Measurements from ENCODE around the gene TRPV5.

The TRPV5 gene

DNA sequence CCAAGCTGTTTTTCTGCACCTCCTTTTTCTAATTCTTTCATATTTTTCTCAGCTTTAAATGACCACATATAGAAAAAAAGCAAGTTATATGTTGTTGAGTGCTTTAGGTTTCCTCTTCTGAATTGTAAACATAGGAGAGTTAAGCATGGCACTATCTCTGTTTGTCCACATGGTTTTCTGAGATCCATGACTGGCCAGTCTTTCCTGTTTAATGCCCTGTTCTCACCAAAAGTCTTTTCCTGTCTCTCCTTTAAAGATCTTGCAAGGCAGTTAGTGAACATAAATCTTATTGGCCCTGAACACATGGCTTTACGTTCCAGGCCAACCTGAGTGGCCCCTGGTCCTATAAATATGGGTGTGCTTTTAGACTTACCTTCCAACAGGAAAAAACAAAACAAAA is 19.4 kb downstream of the TRPV5 start:
- DNase-seq, result no peak
- intact Hi-C loops (cut with DNase I), result no loop called here

DNA sequence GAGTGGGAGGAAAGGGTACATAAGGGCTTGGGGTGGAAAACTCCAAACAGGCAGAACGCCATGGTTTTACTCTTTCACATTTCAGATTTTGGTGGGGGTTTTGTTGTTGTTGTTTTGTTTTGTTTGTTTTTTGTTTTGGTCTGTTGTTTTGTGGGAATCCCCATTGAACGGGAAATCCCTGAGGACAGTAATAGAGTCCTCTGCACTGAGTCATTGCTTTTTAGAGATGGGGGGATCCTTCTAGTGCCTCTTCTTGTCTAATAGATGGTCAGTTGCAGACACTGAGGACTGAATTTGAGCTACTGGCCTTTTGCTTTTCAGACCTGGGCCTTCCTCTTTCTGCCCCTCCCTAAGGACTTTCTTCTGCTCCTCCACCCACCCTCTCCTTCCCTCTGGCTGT is 20.0 kb downstream of the TRPV5 start:
- intact Hi-C loops (cut with DNase I), result no loop called here
- DNase-seq, result no peak

DNA sequence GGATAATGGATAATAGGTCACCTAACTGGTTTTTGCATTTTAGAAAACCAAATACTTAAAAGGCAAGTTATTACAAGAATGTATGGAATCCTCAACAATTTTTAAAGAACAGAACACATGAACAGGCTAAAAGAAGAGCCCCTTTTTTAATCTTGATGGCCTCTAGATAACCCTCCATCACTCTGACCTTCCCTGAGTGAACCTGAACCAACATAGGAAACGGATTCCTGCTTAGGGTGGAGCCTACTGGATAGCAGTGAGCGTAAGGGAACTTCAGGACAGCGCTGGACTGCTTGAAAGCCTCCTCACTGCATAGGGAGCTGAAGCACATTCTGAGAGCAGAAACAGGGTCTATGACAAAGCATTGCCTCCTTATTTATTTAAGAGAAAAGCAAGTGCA is 20.5 kb downstream of the TRPV5 start:
- no peak for DNase-seq
- intact Hi-C loops (cut with DNase I), result no loop called here

DNA sequence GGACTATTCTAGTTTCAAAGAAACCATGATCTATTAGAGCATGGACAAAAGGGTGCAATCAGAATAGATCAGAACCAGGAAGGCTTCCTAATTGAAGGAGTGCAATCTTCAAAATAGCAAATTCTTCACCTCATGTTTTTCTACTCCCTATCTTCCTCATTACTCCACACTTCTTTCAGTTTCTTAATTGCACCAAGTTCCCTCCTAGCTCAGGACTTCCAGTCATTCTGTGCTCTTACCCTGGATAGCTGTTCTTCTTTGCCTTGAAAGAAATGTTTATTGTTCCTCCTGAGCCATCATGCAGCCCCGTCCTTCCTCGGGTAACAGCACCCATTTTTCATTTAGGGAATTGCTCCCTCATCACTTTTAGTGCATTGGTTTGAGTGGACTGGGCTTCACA is 23.1 kb downstream of the TRPV5 start:
- intact Hi-C loops (cut with DNase I), result no loop called here
- no peak for DNase-seq

DNA sequence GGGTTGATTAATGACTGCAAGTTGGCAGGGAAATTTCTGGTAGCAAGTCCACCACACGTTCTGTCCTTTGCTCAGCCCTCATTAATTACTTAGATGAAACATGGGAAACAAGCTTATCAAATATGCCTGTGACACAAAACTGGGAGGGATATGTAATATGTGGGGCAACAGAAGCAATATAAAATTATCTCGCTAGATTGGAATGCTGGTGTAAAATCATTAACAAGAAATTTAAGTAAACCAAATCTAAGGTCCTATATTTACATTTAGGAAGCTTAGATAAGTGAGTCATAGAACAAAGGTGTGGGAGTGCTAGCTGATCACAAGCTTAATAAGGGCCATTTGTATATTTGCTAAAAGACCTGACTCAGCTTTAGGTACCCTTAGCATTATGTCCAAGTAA is 23.5 kb downstream of the TRPV5 start:
- DNase-seq, result no peak
- intact Hi-C loops (cut with DNase I), result no loop called here

DNA sequence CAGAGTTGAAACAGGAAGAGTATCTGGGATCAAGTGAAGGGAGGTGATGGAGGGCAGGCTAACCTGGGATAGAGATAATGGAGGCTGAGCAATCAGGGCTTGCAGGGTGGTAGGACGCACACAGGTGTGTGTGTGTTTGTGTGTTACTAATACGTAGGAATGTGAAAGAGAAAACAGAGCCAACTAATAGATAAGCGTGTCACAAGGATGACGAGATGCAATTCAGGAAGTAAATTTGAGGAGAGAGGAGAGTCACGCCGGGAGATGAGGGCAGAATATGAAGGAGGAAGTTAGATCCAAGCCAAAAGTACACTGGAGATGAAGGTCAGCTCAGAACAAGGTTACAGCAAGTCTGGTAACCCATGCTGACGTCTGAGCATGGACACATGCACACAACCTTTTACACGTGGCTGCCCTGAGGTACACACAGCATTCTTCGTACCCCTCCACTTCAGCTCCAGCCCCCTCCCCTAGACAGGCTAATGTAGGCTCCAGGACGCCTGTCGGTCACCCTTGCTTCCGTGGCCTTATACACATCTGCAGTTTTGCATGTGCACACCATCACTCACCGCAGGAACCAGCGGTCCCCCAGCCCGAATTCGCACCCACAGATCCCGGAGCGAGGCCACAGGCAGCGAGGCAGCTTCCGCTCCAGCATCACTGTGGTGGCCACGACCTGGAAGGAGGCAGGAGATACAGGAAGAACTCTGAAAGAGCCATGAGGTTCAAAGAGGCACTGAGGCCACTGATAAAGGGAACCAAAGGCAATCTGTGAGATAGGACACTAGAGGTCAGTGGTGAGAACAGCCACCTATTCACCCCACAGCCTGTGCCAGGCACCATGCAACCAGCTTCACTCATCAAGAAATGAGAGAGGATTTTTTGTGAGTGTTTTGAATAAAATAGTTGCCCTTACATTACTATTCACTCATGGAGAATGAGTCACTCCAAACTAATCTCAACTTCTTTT is 24.3 kb downstream of the TRPV5 start:
- DNase-seq, result peak in 11 of 42 donors; percentile 11 to 39 (median 16)
- intact Hi-C loops (cut with DNase I), result no loop called here

DNA sequence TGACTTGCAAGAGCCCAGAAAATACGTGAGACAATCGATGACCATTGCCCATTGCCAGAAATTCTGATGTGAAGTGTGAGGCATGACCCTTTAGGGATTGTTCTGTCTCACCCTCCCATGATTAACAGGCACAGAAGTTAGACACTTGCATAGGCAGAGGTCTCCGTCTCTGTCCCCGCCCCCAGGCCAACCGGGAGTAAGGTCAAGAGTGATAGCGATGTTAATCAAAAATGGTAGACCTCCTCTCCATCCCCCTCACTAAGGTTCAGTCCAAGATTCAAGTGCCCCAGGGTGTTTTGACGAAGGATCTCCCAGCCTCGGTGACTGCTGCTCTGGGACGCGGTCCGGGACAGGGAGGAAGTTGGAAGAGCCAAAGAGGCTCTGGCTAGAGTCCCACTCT is 25.3 kb downstream of the TRPV5 start:
- no peak for DNase-seq
- intact Hi-C loops (cut with DNase I), result no loop called here

DNA sequence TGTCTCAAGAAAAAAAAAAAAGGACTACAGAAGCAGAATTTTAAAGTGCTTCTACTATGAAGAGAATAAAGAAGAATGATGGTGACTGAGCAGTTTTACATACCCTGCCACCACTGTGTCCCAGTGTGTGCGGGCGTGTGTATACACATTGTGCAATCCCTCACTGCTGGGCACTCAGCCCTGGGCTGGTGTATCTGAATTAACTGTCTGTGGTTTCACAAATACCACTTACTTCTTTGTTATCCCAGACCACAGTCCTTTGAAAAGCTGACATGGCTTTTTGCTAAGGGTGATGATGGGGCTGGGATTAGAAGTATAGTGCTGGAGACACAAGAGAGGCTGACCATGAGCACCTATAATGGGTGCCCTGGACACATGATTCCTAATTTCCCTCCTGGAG is 26.9 kb downstream of the TRPV5 start:
- no peak for DNase-seq
- intact Hi-C loops (cut with DNase I), result no loop called here

DNA sequence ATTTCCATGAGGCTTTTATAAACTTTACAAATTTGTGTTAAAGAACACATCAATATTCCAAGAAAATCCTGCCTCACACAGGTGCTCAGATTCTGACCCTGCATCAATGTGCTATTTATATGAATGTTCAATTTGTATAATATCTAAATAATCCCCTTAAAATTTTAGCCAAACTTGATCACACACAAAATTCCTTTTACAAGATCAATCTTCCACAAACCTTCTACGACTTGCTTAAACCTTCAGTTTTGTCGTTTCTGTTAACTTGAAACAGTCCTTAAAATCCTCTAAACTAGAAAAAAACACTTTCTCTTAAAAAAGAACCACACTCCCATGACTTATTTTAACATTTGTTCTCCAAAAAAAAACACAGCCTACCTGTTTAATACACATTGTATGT is 27.8 kb downstream of the TRPV5 start:
- intact Hi-C loops (cut with DNase I), result no loop called here
- no peak for DNase-seq

DNA sequence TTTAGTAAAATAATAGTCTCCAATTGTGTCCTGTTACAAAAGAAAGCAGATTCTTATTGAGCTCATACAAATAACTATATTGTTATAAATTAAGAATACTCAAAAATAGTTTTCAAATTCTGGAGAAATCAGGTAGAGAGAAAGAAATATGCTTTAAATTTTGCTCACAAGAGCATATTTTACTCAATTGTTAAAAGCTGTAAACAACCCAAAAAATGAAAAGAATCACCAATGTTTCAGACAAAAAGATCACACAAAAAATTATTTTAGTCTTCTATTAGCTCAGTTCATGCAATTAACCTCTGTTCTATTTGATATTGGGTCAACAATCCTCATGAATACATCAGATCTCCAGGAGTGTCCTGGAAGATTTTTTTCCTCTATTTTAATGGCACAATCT is 29.4 kb downstream of the TRPV5 start:
- intact Hi-C loops (cut with DNase I), result no loop called here
- no peak for DNase-seq

DNA sequence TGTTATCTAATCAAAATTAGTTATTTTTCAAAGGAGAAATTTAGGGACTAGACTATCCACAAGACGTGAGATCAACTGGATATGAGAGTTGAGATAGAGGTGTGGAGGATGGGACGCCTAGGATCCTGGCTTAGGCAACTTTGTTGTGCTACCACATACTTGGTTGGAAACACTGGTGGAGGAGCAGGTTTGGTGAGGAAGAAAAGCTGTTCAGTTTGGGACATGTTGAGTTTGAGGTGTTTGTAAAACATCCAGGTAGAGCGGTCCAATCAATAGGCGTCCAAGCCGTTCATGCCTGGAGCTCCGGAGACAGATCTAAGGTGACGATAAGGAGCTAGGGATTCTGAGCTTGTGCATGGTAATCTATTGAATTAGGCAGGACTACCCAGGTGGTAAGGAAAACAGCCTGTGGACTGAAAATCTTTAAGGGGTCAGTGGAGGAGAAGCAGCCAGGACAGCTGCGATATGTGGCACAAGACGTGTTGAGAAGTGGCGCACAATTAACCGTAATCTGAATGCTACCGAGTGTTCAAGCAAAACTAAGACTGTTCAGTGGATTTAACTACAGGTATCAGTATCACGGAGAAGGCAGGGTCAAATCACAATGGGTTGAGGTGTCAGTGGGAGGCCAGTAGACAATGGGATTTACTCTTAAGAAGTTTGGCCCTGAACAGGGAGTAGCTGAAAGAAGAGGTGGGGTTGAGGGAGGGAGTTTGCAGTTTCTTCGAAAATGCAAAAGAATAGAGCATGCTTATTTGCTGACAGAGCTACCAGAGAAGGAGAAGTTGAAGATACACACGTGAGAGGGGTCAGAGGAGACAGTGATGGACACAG is 31.9 kb downstream of the TRPV5 start:
- intact Hi-C loops (cut with DNase I), result no loop called here
- DNase-seq, result peak in 1 of 42 donors; percentile 19

DNA sequence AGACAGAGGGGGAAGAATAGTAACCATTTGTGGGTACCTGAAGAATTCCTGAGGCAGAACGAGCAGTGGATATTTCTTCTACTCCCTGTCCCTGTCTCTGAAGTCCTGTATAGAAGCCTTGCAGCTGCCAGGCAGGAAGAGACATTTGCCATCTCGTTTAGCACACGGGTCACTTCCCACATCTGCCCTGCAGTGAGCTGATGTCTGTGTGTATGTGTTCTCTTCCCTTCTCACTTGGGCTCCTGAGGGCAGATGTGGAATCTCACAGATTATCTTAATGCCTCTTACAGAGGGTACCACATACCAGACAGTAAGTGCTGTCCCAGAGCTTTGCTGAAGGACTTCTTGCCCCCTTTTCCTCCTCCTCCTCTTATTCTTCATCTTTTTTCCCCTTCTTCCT is 33.9 kb downstream of the TRPV5 start:
- intact Hi-C loops (cut with DNase I), result no loop called here
- no peak for DNase-seq

DNA sequence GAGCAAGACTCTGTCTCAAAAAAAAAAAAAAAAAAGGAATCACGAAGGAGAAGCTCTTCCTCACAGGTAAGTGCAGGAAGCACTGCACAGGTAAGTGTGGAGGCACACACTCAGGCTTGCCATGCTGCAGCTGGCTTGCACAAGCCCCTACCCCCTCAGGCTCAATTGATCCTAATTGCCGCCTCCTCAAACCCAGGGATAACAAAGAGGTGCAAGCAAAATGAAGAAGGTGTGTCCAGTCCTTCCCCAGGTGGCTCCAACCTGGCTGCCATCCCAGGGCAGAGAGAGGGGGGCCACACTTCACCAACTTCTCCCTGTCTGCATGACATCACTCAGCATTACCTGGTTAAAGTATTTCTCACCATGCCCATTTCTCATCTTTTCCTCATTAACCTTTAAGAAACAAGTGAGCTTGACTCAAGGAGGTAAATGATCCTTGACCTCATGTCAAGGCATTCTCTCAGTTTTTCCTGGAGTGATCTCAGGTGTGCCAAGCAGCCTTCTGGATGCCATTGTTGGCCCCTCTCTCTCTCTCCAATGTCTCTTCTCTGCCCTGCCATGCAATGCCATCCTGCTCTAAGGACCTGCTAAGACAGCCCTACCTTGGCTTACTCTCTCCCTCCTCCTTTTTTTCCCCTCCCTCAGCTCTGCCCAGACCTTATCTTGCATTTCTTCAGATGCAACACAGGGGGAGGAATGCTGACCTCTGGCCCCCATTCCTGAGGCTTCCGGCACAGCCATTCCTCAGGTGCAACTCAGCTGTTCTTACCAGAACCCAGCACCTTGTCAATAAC is 35.0 kb downstream of the TRPV5 start:
- intact Hi-C loops (cut with DNase I), result no loop called here
- peak in 2 of 42 donors; percentile 7 to 26 for DNase-seq

DNA sequence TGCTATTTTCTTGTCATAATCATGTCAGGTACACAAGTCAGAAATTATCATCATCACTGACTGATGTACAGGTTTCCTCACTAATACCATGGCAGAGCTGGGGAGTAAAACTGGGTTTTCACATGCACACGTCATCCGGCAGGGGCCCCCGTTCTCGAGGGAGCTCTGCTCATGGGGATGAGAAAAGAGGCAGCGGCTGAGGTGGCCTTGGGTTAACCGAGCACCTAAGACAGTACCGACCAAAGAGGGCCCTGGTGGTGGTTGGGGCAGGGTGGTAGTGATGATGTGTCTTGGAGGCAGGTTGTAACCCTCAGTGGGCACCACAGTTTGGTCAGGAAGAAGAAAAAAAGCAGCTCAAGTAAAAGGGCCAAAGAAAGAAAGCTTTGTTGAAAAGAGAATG is 35.9 kb downstream of the TRPV5 start:
- intact Hi-C loops (cut with DNase I), result no loop called here
- peak in 1 of 42 donors; percentile 26 for DNase-seq

DNA sequence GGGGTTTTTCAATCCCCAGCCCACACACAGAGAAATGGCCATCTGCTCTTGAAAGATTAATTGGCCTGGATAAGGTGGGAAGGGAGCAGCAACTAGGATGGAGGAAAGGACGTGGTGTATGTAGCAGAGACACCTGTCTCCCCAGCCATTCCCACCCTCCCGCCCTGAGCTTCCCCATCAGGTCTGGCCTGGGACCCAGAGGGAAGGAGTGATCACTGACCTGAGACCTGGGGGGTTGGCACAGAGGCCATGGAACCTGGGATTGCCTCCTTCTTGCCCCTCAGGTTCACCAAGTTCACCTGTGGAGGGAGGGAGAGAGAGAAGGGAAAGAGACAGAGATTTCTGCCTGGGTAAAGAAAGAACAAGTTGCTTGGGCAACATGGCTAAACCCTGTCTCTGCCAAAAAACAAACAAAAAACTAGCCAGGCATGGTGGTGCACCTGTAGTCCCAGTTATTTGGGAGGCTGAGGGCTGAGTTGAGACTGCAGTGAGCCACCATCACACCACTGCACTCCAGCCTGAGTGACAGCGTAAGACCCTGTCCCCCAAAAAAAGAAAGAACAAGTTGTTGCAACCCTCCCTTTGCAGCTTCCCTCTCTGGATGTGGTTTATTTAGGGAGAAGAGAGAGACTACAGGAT is 36.7 kb downstream of the TRPV5 start:
- intact Hi-C loops (cut with DNase I), result no loop called here

DNA sequence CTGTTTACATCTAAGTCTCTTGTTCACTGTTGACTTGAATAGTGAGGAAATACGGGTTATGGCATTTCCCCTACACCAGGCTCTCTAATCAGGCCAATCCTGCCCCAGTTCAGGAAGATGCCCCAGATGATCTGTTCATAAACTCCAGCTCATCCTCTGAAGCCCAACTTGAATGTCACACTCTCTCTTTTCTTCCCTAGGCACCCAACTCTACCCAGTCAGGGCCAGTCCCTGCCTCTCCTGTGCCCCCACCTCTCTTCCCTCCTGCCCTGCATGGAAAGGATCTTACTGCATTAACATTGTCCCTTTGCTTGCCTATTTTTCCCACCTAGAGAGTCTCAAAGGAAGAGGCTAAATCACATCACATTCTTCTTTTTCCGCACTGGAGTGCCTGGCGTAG is 37.4 kb downstream of the TRPV5 start:
- peak in 2 of 42 donors; percentile 7 to 13 for DNase-seq
- intact Hi-C loops (cut with DNase I), result no loop called here

More for the DNA sequence above, 36.7 kb downstream of the TRPV5 start:
- peak in 2 of 42 donors; percentile 17 to 32 for DNase-seq

DNA sequence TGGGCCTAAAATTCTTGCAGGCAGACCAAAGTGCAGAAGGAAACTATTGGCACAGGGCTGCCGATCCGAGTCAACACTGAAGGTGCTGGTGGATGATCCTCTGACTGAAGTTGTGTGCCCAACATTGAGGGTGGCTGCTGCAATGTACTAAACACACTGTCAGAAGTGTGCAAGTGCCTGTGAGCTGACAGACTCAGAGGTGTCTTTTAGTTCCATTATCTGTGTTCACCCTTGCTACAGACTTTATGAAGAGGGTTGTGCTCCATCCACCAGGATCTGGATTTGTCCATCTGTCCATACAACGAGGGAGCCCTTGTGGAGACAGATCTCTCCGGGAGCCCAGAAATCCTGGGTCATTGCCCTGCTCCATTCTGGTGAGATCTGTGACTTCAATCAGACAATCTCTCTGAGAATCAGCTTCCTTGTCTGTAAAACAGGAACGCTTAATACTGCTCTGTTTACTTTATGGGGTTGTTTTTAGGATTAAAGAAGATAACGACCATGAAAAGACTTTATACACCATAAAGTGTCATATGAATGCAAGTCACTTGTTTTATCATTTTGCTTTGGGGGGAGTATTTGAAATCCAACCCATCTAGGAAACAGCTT is 38.5 kb downstream of the TRPV5 start:
- DNase-seq, result peak in 2 of 42 donors; percentile 26 to 37
- intact Hi-C loops (cut with DNase I), result no loop called here
